DOHH2 (cell line): ENCODE results near the gene RPL35.

Experiments
- H3F3A ChIP-seq: fragments of 200-600 bp; sonication (generic), shearing (Covaris generic); 2 replicates; pipeline ENCODE4 v1.6.0; 2016; ENCODE audit warnings: antibody characterized with exemption, mild to moderate bottlenecking; ENCODE audit not compliant: control insufficient read depth, insufficient read depth
- H3K27ac ChIP-seq: fragments of 200-600 bp; sonication (generic); 2 replicates; pipeline ENCODE4 v1.5.1; 2014; ENCODE audit warnings: low read depth, mild to moderate bottlenecking, low read length, moderate library complexity
- H3K27me3 ChIP-seq: fragments of 200-600 bp; sonication (generic); 2 replicates; pipeline ENCODE4 v1.6.1; 2014; ENCODE audit warnings: mild to moderate bottlenecking, low read length, mixed read lengths; ENCODE audit not compliant: control insufficient read depth
- H3K36me3 ChIP-seq: fragments of 200-600 bp; sonication (generic); 2 replicates; pipeline ENCODE4 v1.6.1; 2014; ENCODE audit warnings: mild to moderate bottlenecking, low read length, moderate library complexity, mixed read lengths; ENCODE audit not compliant: control insufficient read depth
- H3K4me1 ChIP-seq: fragments of 200-600 bp; sonication (generic); 2 replicates; pipeline ENCODE4 v1.6.1; 2014; ENCODE audit warnings: mild to moderate bottlenecking, low read length, mixed read lengths; ENCODE audit not compliant: control insufficient read depth
- H3K4me2 ChIP-seq: fragments of 200-600 bp; sonication (generic); 2 replicates; pipeline ENCODE4 v1.6.0; 2014; ENCODE audit warnings: mild to moderate bottlenecking, low read length, moderate library complexity
- H3K4me3 ChIP-seq: fragments of 200-600 bp; sonication (generic); 2 replicates; pipeline ENCODE4 v1.5.1; 2014; ENCODE audit warnings: mild to moderate bottlenecking, low read length, mixed read lengths
- H3K79me2 ChIP-seq: fragments of 200-600 bp; sonication (generic); 2 replicates; pipeline ENCODE4 v1.6.1; 2014; ENCODE audit warnings: mild to moderate bottlenecking, low read length, mixed read lengths; ENCODE audit not compliant: control insufficient read depth
- H3K9me2 ChIP-seq: fragments of 200-600 bp; sonication (generic); replicated peaks from 2 replicates; pipeline ENCODE4 v1.6.1; 2014; ENCODE audit warnings: mild to moderate bottlenecking, low read length, mixed read lengths; ENCODE audit not compliant: control insufficient read depth
- H3K9me3 ChIP-seq: fragments of 200-600 bp; sonication (generic); 2 replicates; pipeline ENCODE4 v1.6.1; 2014; ENCODE audit warnings: antibody characterized with exemption, low read length, mixed read lengths; ENCODE audit not compliant: control insufficient read depth, insufficient read depth
- H4K20me1 ChIP-seq: fragments of 200-600 bp; sonication (generic); 2 replicates; pipeline ENCODE4 v1.6.0; 2014; ENCODE audit warnings: low read depth, mild to moderate bottlenecking, antibody characterized with exemption, low read length, moderate library complexity; ENCODE audit not compliant: control insufficient read depth, insufficient read depth
- EZH2phosphoT487 ChIP-seq: fragments of 200-600 bp; sonication (generic); IDR thresholded peaks from 2 replicates; pipeline ENCODE4 v1.6.1; 2017; ENCODE audit warnings: borderline replicate concordance, mild to moderate bottlenecking, antibody characterized with exemption, low read length, moderate library complexity, mixed read lengths
- TF ChIP-seq, protein P1 (sequence below): fragments of 200-600 bp; sonication (generic); IDR thresholded peaks from one replicate; pipeline ENCODE4 v1.5.1; 2014; ENCODE audit warnings: antibody characterized with exemption, mild to moderate bottlenecking, low read depth, low read length; ENCODE audit not compliant: poor library complexity, severe bottlenecking

RPL35 gene

DNA sequence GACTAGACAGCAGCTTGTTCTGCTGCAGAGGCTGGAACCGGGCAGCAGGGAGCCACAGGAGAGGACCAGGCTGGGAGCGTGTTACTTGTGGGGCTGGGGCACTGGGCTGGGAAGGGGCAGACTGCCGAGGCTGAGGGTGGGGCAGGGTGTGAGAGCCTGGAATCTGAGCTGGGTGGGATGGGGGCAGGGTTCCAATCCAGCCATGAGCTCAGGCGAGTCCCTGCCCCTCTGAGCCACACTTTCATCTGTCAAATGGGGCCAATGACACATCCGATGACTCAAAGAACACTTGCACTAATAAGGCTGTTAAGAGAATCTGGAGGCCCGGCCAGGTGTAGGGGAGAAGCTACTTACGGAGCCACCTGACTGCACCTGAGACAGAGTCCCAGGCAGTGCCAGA is 27.2 kb downstream of the RPL35 start:
- Histone ChIP-seq H3K27ac (no peak overlapping the region), H3K36me3 (no peaks in the 10 kb centered on the region), H3K9me3 (no peaks in the 10 kb centered on the region), H3K27me3 (no peaks in the 10 kb centered on the region), H3K4me1 (peaks cover 4% of the 10 kb centered on the region; the same call in 1 of the 2 replicates), H3K4me3 (no peak overlapping the region), H3K9me2 (no peaks in the 10 kb centered on the region), H4K20me1 (no peaks in the 10 kb centered on the region), H3F3A (no peaks in the 10 kb centered on the region), H3K4me2 (no peak overlapping the region), H3K79me2 (no peaks in the 10 kb centered on the region)
- TF ChIP-seq EZH2phosphoT487 = no peak
- TF ChIP-seq, protein P1, sequence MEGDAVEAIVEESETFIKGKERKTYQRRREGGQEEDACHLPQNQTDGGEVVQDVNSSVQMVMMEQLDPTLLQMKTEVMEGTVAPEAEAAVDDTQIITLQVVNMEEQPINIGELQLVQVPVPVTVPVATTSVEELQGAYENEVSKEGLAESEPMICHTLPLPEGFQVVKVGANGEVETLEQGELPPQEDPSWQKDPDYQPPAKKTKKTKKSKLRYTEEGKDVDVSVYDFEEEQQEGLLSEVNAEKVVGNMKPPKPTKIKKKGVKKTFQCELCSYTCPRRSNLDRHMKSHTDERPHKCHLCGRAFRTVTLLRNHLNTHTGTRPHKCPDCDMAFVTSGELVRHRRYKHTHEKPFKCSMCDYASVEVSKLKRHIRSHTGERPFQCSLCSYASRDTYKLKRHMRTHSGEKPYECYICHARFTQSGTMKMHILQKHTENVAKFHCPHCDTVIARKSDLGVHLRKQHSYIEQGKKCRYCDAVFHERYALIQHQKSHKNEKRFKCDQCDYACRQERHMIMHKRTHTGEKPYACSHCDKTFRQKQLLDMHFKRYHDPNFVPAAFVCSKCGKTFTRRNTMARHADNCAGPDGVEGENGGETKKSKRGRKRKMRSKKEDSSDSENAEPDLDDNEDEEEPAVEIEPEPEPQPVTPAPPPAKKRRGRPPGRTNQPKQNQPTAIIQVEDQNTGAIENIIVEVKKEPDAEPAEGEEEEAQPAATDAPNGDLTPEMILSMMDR = no peak

DNA sequence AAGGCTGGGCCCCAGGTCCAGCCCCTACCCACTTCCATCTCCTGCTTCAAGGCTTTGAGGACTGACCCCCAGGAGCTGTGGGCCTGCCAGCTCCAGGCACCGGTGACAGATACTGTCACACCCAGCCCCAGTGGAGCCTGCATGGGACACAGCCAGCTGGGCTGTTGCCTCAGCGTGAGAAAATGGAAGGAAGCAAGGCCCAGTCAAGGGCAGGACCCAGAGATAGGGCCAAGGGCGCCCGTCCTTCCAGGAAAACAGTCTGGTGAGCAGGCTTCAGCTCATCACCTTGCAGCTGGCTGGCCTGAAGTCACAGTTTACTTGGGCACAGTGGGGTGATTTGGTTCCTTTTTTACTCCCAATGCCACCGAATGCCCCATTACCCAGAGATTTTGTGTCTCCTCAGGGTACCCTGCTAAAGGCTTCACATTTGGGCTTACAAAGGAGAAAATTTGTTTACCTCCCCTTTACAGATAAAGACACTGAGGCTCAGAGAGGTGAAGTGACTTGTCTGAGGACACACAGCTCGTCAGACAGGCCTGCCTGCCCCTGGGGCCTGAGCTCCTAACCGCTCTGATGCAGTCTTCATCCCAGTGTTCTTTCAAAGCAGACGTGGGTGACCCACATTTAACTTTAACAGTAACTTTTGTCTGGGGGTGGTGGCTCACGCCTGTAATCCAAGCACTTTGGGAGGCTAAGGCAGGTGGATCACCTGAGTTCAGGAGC is 30.0 kb downstream of the RPL35 start:
- no peaks in the 10 kb centered on the region for H3K36me3 ChIP-seq
- no peaks in the 10 kb centered on the region for H3K79me2 ChIP-seq
- H3K4me1 ChIP-seq = peaks cover 4% of the 10 kb centered on the region; the same call in 1 of the 2 replicates
- H3K9me2 ChIP-seq = no peaks in the 10 kb centered on the region
- no peaks in the 10 kb centered on the region for H3K27me3 ChIP-seq
- TF ChIP-seq, protein P1 = no peak
- H3F3A ChIP-seq = no peaks in the 10 kb centered on the region
- no peaks in the 10 kb centered on the region for H4K20me1 ChIP-seq
- no peak overlapping the region for H3K4me3 ChIP-seq
- no peak overlapping the region for H3K27ac ChIP-seq
- H3K9me3 ChIP-seq = 0 out of 2 replicates have a peak, but pooled peaks cover under 1% of the 10 kb centered on the region
- H3K4me2 ChIP-seq = no peak overlapping the region

DNA sequence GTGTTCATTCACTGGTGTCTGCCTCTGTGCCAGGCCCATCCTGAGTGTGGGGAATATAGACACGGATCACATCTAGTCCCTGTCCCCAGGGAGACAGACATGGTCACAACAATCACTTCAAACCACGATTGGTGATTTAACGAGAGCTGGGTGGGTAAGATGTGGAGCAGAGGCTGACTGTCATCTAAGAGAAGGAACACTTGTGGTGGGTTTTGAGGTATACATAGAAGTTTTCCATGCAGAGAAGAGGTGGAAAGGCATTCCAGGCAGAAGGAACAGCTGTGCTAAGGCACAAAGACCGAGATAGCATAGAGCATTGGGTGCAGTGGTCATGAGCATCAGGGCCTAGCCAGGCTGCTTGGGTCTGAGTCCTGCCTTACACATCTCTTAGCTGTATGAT is 31.2 kb downstream of the RPL35 start:
- H3K79me2 ChIP-seq = no peaks in the 10 kb centered on the region
- H3K27ac ChIP-seq = no peak overlapping the region
- H3K27me3 ChIP-seq = no peaks in the 10 kb centered on the region
- H3K9me2 ChIP-seq = no peaks in the 10 kb centered on the region
- H3K4me1 ChIP-seq = peaks cover 4% of the 10 kb centered on the region; the same call in 1 of the 2 replicates
- H3K4me2 ChIP-seq = no peak overlapping the region
- no peaks in the 10 kb centered on the region for H3F3A ChIP-seq
- no peaks in the 10 kb centered on the region for H4K20me1 ChIP-seq
- no peak overlapping the region for H3K4me3 ChIP-seq
- peaks cover 4% of the 10 kb centered on the region; the same call in 1 of the 2 replicates for H3K9me3 ChIP-seq
- no peaks in the 10 kb centered on the region for H3K36me3 ChIP-seq
- TF ChIP-seq, protein P1 = no peak
- TF ChIP-seq EZH2phosphoT487 = no peak
